SK-N-SH (cell line): ENCODE data around the gene ZNF69.
A peak's percentile ranks its signal among the peaks of the same experiment; 100 is the strongest.

Experiments used
- CHD2 ChIP-seq: fragments of 150-350 bp; IDR thresholded peaks from 2 replicates; pipeline ENCODE4 v1.6.1; 2018; ENCODE audit warnings: low read length; ENCODE audit not compliant: partially characterized antibody
- CTCF ChIP-seq: fragments of 200-600 bp; sonication (generic); IDR thresholded peaks from 2 replicates; pipeline ENCODE4 v1.6.1; 2017; ENCODE audit warnings: antibody characterized with exemption, mild to moderate bottlenecking, moderate library complexity
- EP300 ChIP-seq, 2 experiments: IDR thresholded peaks; 2 replicates each; pipeline versions ENCODE4 v1.4.0 to v1.6.1; 2012; ENCODE audit warnings: borderline replicate concordance in 1 of 2, low read depth in 1 of 2, low read length in 1 of 2
- MAX ChIP-seq: IDR thresholded peaks from 2 replicates; pipeline ENCODE4 v1.4.0; 2012; ENCODE audit warnings: low read depth
- POLR2AphosphoS5 ChIP-seq: IDR thresholded peaks from 2 replicates; pipeline ENCODE4 v1.6.1; 2012; ENCODE audit warnings: low read depth, low read length
- REST ChIP-seq: IDR thresholded peaks from 2 replicates; pipeline ENCODE4 v1.6.1; 2012; ENCODE audit warnings: mild to moderate bottlenecking, low read depth, low read length, moderate library complexity
- RFX5 ChIP-seq: IDR thresholded peaks from 2 replicates; pipeline ENCODE4 v1.6.1; 2012; ENCODE audit warnings: mild to moderate bottlenecking, improper control_type of control experiment, low read length
- SIN3A ChIP-seq: IDR thresholded peaks from 2 replicates; pipeline ENCODE4 v1.6.1; 2012; ENCODE audit warnings: low read depth, mild to moderate bottlenecking, low read length, moderate library complexity, borderline replicate concordance
- TAF1 ChIP-seq: IDR thresholded peaks from 2 replicates; pipeline ENCODE4 v1.6.1; 2012; ENCODE audit warnings: low read depth, mild to moderate bottlenecking, low read length, moderate library complexity, borderline replicate concordance
- USF1 ChIP-seq: IDR thresholded peaks from 2 replicates; pipeline ENCODE4 v1.4.0; 2012; ENCODE audit warnings: low read depth, borderline replicate concordance
- YY1 ChIP-seq: IDR thresholded peaks from 2 replicates; pipeline ENCODE4 v1.4.0; 2012; ENCODE audit warnings: low read depth, mild to moderate bottlenecking
- ZBTB33 ChIP-seq: IDR thresholded peaks from 2 replicates; pipeline ENCODE4 v1.4.0; 2012; ENCODE audit warnings: low read depth, borderline replicate concordance

GRCh38 chr19:11881151-11881800, 6.3 kb upstream of the ZNF69 start:
- TF ChIP-seq SIN3A (no peak), CHD2 (no peak), CTCF (peak; percentile 59), POLR2AphosphoS5 (no peak), REST (no peak), TAF1 (no peak), USF1 (no peak), YY1 (no peak), MAX (no peak), EP300 (IDR thresholded peaks at IDR 0.05; ENCODE audit: borderline replicate concordance in 1 of 2, low read depth in 1 of 2, low read length in 1 of 2) (no peak), ZBTB33 (no peak), RFX5 (no peak)
